Measurements from ENCODE around the gene COL4A2.

DNA sequence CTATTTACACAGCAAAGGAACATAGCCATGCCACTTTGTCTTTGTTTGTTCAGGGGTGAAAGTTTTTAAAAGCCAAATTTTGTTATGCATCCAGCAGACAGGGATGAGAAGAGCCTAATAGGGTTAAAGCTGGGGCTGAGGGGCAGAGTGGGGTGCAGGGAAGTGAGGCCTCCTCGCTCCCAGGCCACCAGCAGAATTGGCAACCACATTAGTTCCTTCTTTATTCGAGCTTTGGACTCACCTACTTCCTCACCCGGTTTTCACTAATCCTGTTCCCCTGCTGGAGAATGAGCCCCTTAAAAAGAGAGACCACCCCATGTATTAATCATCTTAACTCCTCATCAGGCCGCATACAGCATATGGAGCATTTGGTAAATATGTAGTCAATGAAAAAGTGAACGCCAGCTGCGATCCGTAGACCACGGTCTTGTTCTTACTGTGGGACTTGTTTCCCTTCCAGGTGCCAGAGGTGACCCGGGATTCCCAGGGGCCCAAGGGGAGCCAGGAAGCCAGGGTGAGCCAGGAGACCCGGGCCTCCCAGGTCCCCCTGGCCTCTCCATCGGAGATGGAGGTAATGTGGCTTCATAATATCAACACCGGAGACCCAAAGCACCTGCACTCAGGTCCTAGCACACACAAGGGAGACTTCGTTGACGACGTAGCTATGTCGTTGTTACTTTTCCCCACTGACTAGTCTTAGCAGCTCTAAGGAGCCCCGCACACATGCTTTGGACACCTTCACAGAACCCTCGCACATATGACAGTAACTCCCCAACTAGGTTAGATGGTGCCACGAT is 142.3 kb downstream of the COL4A2 start:
- no peak for TF ChIP-seq POLR2AphosphoS5 (IDR thresholded peaks at IDR 0.05; ENCODE audit: low read depth, low read length)
- no peak for TF ChIP-seq CTCF (IDR thresholded peaks at IDR 0.05 in 2 of 3, conservative IDR thresholded peaks at IDR 0.05 in 1 of 3; ENCODE audit: borderline replicate concordance in 1 of 3, insufficient read depth in 1 of 3, low read depth in 2 of 3, low read length in 2 of 3)
- TF ChIP-seq CBX3 (IDR thresholded peaks at IDR 0.05; ENCODE audit: low read depth), result no peak
- no peak for TF ChIP-seq ATF3 (IDR thresholded peaks at IDR 0.05)
- TF ChIP-seq, protein P1, sequence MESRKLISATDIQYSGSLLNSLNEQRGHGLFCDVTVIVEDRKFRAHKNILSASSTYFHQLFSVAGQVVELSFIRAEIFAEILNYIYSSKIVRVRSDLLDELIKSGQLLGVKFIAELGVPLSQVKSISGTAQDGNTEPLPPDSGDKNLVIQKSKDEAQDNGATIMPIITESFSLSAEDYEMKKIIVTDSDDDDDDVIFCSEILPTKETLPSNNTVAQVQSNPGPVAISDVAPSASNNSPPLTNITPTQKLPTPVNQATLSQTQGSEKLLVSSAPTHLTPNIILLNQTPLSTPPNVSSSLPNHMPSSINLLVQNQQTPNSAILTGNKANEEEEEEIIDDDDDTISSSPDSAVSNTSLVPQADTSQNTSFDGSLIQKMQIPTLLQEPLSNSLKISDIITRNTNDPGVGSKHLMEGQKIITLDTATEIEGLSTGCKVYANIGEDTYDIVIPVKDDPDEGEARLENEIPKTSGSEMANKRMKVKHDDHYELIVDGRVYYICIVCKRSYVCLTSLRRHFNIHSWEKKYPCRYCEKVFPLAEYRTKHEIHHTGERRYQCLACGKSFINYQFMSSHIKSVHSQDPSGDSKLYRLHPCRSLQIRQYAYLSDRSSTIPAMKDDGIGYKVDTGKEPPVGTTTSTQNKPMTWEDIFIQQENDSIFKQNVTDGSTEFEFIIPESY (IDR thresholded peaks at IDR 0.05; ENCODE audit: extremely low read depth, insufficient replicate concordance, low read length), result no peak
- TF ChIP-seq EZH2phosphoT487 (IDR thresholded peaks at IDR 0.05; ENCODE audit: borderline replicate concordance), result no peak
